Mesothelial cell of epicardium (in vitro differentiated cells): ENCODE data around the gene VCPKMT. TPM values are rescaled to one million over a fixed set of nuclear protein-coding genes. Genes with fewer than 3 reads are reported as not detected.

Source experiments
- DNase-seq, 2 experiments: peaks; one replicate each; pipeline ENCODE4 v3.0.0; 2021; ENCODE audit warnings: low spot score in 2 of 2; ENCODE audit not compliant: unreplicated experiment in 2 of 2
- H3K27ac Mint-ChIP-seq: 2 replicates; pipeline ENCODE4 v1.8.0; 2021; ENCODE audit warnings: mixed read lengths
- H3K27me3 Mint-ChIP-seq: 2 replicates; pipeline ENCODE4 v1.8.0; 2021; ENCODE audit warnings: low read depth, mixed read lengths
- H3K36me3 Mint-ChIP-seq: 2 replicates; pipeline ENCODE4 v1.8.0; 2021; ENCODE audit warnings: mixed read lengths
- H3K4me1 Mint-ChIP-seq: 2 replicates; pipeline ENCODE4 v1.8.0; 2021; ENCODE audit warnings: mixed read lengths
- H3K4me3 Mint-ChIP-seq: 2 replicates; pipeline ENCODE4 v1.8.0; 2021; ENCODE audit warnings: mild to moderate bottlenecking, moderate library complexity, mixed read lengths
- H3K9me3 Mint-ChIP-seq: 2 replicates; pipeline ENCODE4 v1.8.0; 2021; ENCODE audit warnings: mixed read lengths
- total RNA-seq: library from RNA; stranded (reverse); gene quantifications from 3 replicates; pipeline ENCODE4 v1.2.1, GENCODE V29; 2021
- TF ChIP-seq, protein P1 (sequence below): fragments of 200-600 bp; sonication (generic); IDR thresholded peaks from one replicate; pipeline ENCODE4 v1.5.0; 2021; ENCODE audit warnings: antibody characterized with exemption; ENCODE audit not compliant: unreplicated experiment

Gene VCPKMT
- total RNA-seq, 1 donor from 2014 or later = 14.0 TPM

- H3K4me1 Mint-ChIP-seq = peaks cover 22% of the 10 kb centered on the region
- no peak overlapping the region for H3K4me3 Mint-ChIP-seq
- no peaks in the 10 kb centered on the region for H3K27me3 Mint-ChIP-seq
- no peak for DNase-seq
- no peak overlapping the region for H3K27ac Mint-ChIP-seq
- no peaks in the 10 kb centered on the region for H3K9me3 Mint-ChIP-seq
- no peaks in the 10 kb centered on the region for H3K36me3 Mint-ChIP-seq
- TF ChIP-seq, protein P1, sequence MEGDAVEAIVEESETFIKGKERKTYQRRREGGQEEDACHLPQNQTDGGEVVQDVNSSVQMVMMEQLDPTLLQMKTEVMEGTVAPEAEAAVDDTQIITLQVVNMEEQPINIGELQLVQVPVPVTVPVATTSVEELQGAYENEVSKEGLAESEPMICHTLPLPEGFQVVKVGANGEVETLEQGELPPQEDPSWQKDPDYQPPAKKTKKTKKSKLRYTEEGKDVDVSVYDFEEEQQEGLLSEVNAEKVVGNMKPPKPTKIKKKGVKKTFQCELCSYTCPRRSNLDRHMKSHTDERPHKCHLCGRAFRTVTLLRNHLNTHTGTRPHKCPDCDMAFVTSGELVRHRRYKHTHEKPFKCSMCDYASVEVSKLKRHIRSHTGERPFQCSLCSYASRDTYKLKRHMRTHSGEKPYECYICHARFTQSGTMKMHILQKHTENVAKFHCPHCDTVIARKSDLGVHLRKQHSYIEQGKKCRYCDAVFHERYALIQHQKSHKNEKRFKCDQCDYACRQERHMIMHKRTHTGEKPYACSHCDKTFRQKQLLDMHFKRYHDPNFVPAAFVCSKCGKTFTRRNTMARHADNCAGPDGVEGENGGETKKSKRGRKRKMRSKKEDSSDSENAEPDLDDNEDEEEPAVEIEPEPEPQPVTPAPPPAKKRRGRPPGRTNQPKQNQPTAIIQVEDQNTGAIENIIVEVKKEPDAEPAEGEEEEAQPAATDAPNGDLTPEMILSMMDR = no peak
Measured at GRCh38 chr14:50067723-50068495, 48.5 kb downstream of the VCPKMT start.

DNA sequence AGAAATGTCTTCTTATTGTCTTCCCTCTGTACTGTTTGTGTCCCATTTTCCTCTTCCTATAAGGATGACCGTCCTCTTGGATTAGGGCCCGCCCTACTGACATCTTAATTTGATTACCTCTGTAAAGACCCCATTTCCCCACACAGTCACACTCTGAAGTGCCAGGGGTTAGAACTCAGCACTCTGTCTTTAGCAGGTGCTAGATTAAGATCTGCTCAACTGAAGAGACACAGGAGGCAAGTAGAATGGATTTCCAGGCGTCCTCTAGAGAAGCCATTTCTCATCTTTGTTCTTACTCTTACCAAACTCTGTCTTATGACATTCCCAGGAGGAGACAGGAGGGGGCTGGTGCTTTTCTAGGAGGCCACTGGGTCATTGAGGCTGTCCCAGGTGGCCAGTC, 50.8 kb downstream of the VCPKMT start:
- Mint-ChIP-seq H3K27ac (no peak overlapping the region), H3K36me3 (no peaks in the 10 kb centered on the region), H3K27me3 (no peaks in the 10 kb centered on the region), H3K4me3 (no peak overlapping the region), H3K4me1 (peaks cover 39% of the 10 kb centered on the region), H3K9me3 (no peaks in the 10 kb centered on the region)
- TF ChIP-seq, protein P1 = no peak
- no peak for DNase-seq

- Mint-ChIP-seq H3K9me3 (no peaks in the 10 kb centered on the region), H3K4me1 (peaks cover 40% of the 10 kb centered on the region), H3K27ac (peak overlapping the region; percentile 54), H3K4me3 (no peak overlapping the region), H3K27me3 (no peaks in the 10 kb centered on the region), H3K36me3 (no peaks in the 10 kb centered on the region)
- DNase-seq = no peak
- TF ChIP-seq, protein P1 = no peak
Measured at GRCh38 chr14:50064993-50065392, 51.4 kb downstream of the VCPKMT start.

- no peaks in the 10 kb centered on the region for H3K36me3 Mint-ChIP-seq
- no peaks in the 10 kb centered on the region for H3K27me3 Mint-ChIP-seq
- DNase-seq = no peak
- TF ChIP-seq, protein P1 = no peak
- peaks cover 40% of the 10 kb centered on the region for H3K4me1 Mint-ChIP-seq
- peak overlapping the region; percentile 27 for H3K27ac Mint-ChIP-seq
- H3K9me3 Mint-ChIP-seq = no peaks in the 10 kb centered on the region
- H3K4me3 Mint-ChIP-seq = no peak overlapping the region
Measured at GRCh38 chr14:50063876-50064420, 52.4 kb downstream of the VCPKMT start.

DNA sequence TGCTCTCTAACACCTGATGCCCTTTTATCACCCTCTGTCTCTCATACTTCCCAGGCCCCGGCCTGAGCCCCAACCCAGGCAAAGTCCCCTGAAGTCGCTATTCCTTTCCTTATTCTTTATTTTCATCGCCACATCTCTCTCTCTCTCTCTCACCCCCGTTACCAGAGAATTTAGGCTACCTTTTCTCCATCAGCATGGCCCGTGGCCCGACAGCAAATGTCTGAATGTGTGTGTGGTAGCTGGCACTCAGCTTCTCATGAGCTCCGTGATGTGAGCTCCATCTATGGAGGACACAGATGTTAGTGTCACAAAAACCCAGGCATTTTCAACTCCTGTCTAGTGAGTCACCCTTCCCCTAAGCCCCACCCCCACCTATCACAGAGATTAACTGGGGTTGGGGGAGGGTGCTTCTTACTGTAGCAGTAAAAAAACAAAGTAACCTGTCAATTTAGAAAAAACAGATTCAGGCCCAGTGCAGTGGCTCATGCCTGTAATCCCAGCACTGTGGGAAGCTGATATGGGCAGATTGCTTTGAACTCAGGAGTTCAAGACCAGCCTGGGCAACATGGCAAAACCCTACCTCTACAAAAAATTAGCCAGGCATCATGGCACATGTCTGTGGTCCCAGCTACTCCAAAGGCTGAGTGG, 53.8 kb downstream of the VCPKMT start:
- no peaks in the 10 kb centered on the region for H3K27me3 Mint-ChIP-seq
- TF ChIP-seq, protein P1 = no peak
- H3K36me3 Mint-ChIP-seq = no peaks in the 10 kb centered on the region
- DNase-seq = no peak
- no peaks in the 10 kb centered on the region for H3K9me3 Mint-ChIP-seq
- H3K4me1 Mint-ChIP-seq = peaks cover 40% of the 10 kb centered on the region
- peak overlapping the region; percentile 98 for H3K27ac Mint-ChIP-seq
- no peak overlapping the region for H3K4me3 Mint-ChIP-seq
